Panc1 (cell line): ENCODE data around the gene SMIM31.

Source experiments
- POLR2AphosphoS5 ChIP-seq: IDR thresholded peaks from 2 replicates; pipeline ENCODE4 v1.6.1; 2012; ENCODE audit warnings: mild to moderate bottlenecking, low read depth, low read length, moderate library complexity
- REST ChIP-seq, 2 experiments: IDR thresholded peaks; 2 replicates each; pipeline ENCODE4 v1.6.1; 2011 to 2012; ENCODE audit warnings: low read depth in 2 of 2, control low read depth in 1 of 2, low read length in 1 of 2, mild to moderate bottlenecking in 1 of 2, moderate library complexity in 1 of 2; ENCODE audit not compliant: insufficient read depth in 1 of 2
- SIN3A ChIP-seq: IDR thresholded peaks from 2 replicates; pipeline ENCODE4 v1.6.1; 2012; ENCODE audit warnings: low read depth, mild to moderate bottlenecking, low read length, moderate library complexity, borderline replicate concordance; ENCODE audit not compliant: insufficient read depth
- TCF7L2 ChIP-seq: IDR thresholded peaks from 2 replicates; pipeline ENCODE4 v1.6.1; 2011; ENCODE audit warnings: mild to moderate bottlenecking, low read depth, low read length, inconsistent platforms
- TF ChIP-seq, protein P1 (sequence below): fragments of 450-650 bp; IDR thresholded peaks from 2 replicates; pipeline ENCODE4 v1.5.1; 2017; ENCODE audit warnings: mild to moderate bottlenecking

DNA sequence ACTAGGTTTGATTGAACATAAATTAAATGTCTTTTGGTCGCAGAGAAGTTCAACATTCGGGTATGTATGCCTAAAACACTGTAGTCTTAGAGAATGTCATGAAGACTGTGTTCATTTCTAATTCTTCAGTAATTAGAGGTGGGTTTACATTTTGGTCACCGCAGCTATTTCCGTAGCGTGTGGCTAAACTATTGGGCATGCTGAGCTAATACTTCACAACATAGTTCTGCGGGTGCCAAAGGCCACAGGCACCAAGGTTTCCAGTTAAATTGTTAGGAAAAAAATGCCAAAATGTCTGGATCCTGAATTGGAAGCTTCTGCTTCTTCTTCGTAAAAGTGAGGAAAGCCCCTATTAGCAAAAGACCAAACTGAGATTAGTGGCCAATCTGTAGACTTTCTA is 25.1 kb downstream of the SMIM31 start:
- TF ChIP-seq, protein P1, sequence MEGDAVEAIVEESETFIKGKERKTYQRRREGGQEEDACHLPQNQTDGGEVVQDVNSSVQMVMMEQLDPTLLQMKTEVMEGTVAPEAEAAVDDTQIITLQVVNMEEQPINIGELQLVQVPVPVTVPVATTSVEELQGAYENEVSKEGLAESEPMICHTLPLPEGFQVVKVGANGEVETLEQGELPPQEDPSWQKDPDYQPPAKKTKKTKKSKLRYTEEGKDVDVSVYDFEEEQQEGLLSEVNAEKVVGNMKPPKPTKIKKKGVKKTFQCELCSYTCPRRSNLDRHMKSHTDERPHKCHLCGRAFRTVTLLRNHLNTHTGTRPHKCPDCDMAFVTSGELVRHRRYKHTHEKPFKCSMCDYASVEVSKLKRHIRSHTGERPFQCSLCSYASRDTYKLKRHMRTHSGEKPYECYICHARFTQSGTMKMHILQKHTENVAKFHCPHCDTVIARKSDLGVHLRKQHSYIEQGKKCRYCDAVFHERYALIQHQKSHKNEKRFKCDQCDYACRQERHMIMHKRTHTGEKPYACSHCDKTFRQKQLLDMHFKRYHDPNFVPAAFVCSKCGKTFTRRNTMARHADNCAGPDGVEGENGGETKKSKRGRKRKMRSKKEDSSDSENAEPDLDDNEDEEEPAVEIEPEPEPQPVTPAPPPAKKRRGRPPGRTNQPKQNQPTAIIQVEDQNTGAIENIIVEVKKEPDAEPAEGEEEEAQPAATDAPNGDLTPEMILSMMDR, result no peak
- TF ChIP-seq POLR2AphosphoS5 (no peak), SIN3A (no peak), TCF7L2 (no peak), REST (IDR thresholded peaks at IDR 0.05; ENCODE audit: insufficient read depth in 1 of 2, low read depth in 2 of 2, low read length in 1 of 2) (no peak)
